NCI-H748 treated with DMSO at 0.1 percent for 48 hours (cell line): ENCODE measurements around the gene GRM5.
"Not testable (repeated sequence)": the region's sequence is repeated elsewhere in the genome, so short reads cannot be mapped to it uniquely, and the experiment has no call there.

Experiments
- DNase-seq: peaks from one replicate; lab custom pipeline; 2025; lab: John Stamatoyannopoulos, UW

The GRM5 gene

GRCh38 chr11:89065651-89066201, at the start of gene GRM5:
Gene GRM5, minus strand, starts transcription at chr11:89065982. Its CDS starts 18,110 bp downstream, at chr11:89047872.
- DNase-seq, result not testable (repeated sequence)

GRCh38 chr11:89097956-89098355, 32.2 kb upstream of the GRM5 start:
- DNase-seq, result not testable (repeated sequence)

GRCh38 chr11:89093806-89094205, 28.0 kb upstream of the GRM5 start:
- DNase-seq, result not testable (repeated sequence)

- not testable (repeated sequence) for DNase-seq
Measured at GRCh38 chr11:89084951-89085350, 19.2 kb upstream of the GRM5 start.

- DNase-seq, result not testable (repeated sequence)
Measured at GRCh38 chr11:89070911-89071310, 5.1 kb upstream of the GRM5 start.

- no peak for DNase-seq
Measured at GRCh38 chr11:89067264-89067663, 1.5 kb upstream of the GRM5 start.

GRCh38 chr11:89065066-89065465, 716 bp downstream of the GRM5 start:
- DNase-seq, result no peak

- not testable (repeated sequence) for DNase-seq
Measured at GRCh38 chr11:89063481-89063951, 2.3 kb downstream of the GRM5 start.

- not testable (repeated sequence) for DNase-seq
Measured at GRCh38 chr11:89062771-89063298, 2.9 kb downstream of the GRM5 start.

GRCh38 chr11:89061839-89062238, 3.9 kb downstream of the GRM5 start:
- not testable (repeated sequence) for DNase-seq

- not testable (repeated sequence) for DNase-seq
Measured at GRCh38 chr11:89057406-89057805, 8.4 kb downstream of the GRM5 start.

GRCh38 chr11:89052220-89052619, 13.6 kb downstream of the GRM5 start:
- no peak for DNase-seq

- not testable (repeated sequence) for DNase-seq
Measured at GRCh38 chr11:89047159-89047558, 18.6 kb downstream of the GRM5 start.

- not testable (repeated sequence) for DNase-seq
Measured at GRCh38 chr11:89043861-89044588, 21.8 kb downstream of the GRM5 start.

GRCh38 chr11:89029671-89030070, 36.1 kb downstream of the GRM5 start:
- DNase-seq, result not testable (repeated sequence)

- no peak for DNase-seq
Measured at GRCh38 chr11:89021339-89021738, 44.4 kb downstream of the GRM5 start.

- DNase-seq, result not testable (repeated sequence)
Measured at GRCh38 chr11:89019827-89020547, 45.8 kb downstream of the GRM5 start.

GRCh38 chr11:89016214-89016613, 49.6 kb downstream of the GRM5 start:
- DNase-seq, result no peak

- no peak for DNase-seq
Measured at GRCh38 chr11:89015614-89016013, 50.2 kb downstream of the GRM5 start.

GRCh38 chr11:89000852-89001251, 64.9 kb downstream of the GRM5 start:
- not testable (repeated sequence) for DNase-seq

- DNase-seq, result no peak
Measured at GRCh38 chr11:88979641-88980040, 86.1 kb downstream of the GRM5 start.

GRCh38 chr11:88978992-88979391, 86.8 kb downstream of the GRM5 start:
- DNase-seq, result not testable (repeated sequence)
